GM19468 (cell line): ENCODE measurements around the gene CCDC12.
A peak's percentile ranks its signal among the peaks of the same experiment; 100 is the strongest.

Source experiments
- ATAC-seq: cut with Tn5 transposase; IDR thresholded peaks from one replicate; pipeline ENCODE4 v1.9.1; 2021; ENCODE audit warnings: mild to moderate bottlenecking, moderate library complexity, moderate number of reproducible peaks; ENCODE audit not compliant: unreplicated experiment; ENCODE audit errors: extremely low read depth

Gene CCDC12

DNA sequence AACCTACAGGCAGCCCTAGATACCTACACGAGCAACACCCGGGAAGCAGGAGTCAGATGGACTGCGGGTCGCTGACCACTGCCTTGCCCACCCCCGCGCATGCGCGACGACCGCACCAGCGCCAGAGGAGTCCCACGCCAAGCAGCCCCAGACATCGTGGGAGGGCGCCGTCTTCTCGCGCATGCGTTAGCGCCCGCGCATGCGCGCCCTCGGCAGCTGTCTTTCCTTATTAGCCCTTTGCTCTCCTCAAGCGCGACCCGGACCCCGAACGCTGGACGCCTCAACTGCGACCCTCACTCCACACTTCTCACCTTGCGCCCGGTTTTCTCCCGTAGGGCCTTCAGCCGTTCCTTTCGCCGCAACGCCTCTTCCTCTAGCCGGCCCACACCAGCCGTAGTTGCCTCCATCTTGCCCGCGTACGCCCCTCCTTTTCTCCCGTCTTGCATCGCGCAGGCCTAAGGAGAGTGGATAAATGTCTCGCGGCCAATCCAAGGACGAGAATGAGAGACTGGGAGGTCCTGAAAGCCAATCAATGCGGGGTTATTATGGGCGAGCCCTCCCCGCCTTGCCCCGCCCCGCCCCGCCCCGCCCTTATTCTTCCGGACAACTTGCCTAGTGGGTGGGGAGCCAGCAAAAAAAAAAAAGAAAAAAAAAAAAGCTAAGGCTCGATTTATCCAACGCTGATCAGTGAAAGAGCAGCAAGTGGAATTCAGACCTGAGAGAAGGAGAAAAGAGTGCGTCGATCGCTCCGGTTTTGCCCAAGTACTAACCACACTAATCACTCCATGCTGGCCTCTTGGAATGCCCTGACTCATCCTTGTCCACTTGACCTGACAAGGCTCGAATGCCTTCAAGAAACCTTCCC, at the start of gene CCDC12:
Gene CCDC12 (minus strand): TSS at position 420 of the 865 bp plus-strand sequence. CDS start 13 bp downstream, at position 407.
- ATAC-seq = peak; percentile 56

DNA sequence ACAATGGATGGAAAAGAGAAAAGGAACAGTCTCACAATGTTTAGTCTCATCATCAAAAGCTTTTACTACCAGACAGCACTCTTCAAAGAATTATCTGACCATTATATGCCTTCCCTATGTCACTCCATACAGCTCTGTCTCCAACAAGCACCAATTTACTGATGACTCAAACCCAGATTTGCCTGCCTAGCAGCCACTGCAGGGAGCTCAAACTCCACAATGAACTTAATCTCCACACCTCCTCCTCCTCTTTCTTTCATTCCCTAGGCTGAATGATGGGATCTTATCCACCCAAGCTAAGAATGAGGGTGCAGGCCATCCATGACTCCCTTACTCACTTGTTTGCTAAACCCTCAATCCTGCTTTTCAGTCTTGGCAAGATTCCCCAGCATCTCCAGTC, 48.4 kb upstream of the CCDC12 start:
- ATAC-seq = no peak

DNA sequence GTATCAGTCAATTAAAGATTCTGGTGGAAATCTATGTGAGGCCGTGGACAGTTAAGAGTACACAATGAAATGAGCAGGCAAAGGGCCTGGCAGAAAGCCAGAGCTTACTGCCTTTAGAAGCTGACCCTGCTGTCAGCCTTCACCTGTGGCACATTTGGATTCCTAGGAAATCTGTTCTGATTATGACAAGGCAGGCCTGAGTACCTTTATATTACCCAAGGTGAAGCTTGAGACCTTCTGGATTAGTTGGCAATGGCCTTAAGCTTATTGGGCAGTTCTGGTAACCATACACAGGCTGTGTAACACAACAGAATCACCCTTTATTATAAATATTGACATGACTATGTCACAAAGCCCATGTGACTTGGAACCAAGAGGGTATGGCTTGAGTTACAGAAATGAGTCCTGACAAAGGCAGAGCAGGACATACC, 46.1 kb upstream of the CCDC12 start:
- no peak for ATAC-seq

DNA sequence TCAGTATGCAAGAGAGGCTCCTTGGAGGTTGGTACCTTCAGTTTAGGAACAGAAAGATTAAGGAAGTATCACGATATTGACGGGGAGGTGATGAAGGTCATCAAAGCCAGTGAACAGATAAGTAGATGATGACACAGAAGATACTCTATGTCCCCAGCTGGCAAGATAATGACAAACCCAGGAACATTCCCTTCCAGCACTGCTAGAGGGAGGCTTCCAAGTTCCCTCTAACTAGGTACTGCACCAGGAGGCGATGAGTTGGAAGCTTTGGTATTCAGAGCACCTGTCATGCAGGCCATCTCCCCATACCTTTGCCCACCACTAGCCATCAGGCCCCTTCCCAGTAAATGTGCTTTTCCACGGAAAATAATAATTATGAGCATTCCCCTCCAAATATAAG, 43.8 kb upstream of the CCDC12 start:
- no peak for ATAC-seq

DNA sequence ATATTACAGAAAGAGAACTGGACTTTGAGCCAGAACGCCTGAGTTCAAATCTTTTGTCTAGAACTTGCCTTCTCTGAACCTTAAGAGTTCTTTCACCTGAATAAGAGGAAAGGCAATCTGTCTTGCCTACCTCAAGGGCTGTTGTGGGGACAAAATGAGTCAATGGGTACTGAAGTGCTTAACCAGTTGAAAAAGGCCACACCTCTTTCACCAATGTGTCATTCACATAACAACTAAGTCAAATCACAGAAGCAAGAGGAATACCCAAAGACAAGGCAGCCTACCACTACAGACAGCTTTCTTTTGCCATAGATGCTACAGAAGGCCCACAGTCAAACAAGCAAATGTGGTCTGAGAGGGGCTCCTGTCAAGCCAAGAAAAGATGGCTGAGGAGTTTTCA, 42.7 kb upstream of the CCDC12 start:
- no peak for ATAC-seq

DNA sequence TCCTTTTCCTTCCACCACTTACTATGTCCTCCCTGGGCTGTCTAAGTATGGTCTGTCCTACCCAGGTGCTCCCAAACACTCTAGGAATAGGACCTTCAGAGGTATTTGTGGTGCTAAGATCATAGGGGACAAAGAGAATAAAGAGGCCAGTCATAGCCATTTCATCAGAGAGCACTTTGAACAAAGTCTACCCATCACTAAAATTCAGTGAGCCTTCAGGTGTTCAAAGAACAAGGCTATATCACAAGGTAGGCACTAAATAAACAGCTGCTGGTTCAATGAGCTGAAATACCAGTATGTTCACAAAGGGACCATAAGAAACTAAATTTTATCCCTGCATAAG, 41.7 kb upstream of the CCDC12 start:
- ATAC-seq = no peak

DNA sequence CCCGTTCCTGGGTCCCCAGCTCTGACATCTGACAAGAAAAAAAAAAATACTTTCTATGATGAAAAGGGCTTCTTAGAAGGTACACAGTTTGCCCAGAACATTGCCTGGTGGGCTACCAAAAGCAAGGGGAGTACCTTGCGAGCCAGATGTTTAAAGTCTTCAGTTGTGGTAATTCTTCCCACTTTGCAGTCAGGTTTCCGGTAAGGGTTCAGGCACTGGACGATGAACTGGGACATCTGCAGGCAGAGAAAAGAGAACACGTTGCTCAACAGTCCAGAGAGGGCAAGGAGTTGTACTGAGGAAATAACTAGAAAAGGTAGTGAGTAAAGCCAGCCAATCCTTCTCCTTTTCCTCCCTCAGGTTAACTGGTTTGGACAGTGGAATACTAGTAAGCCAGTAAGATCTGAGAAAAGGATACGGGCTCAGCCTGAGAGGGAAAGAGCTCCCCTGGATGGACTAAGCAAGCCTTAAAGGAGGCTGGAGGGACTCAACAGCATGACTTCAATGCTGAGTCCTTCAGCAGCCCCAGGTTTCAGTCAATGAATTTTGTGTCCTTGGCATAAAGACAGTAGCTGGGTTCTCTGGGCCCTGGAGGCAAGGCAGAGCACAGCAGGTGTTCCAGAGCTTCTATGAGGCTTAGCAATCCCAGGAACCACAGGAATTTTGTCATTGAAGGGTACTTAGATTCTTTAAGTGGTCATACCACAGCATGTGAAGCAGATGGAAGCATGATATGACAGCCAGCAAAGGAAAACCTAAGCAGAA, 41.1 kb upstream of the CCDC12 start:
- no peak for ATAC-seq

DNA sequence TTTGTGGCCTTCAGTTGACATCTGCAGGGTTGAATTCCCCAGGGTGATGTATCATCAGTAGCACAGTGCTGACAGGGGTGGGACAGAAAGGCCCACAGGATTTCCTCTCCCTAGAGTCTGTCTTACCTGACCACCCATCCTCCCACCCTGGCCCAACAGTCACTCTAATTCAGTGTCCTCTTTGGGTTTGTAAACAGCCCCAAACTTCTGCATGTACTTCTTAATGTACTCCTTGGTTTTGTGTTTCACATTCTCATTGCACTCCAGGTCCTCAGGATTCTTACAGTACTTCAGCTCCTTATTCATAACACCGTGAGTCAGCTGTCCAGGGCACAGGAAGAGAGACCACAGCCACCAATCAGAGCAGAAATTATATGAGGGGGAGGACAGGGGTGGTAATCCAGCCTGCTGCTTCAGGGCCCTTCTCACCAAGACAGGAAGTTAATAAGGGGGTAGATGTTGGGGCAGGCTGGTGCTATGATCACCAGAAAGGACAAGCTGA, 40.4 kb upstream of the CCDC12 start:
- ATAC-seq = no peak

DNA sequence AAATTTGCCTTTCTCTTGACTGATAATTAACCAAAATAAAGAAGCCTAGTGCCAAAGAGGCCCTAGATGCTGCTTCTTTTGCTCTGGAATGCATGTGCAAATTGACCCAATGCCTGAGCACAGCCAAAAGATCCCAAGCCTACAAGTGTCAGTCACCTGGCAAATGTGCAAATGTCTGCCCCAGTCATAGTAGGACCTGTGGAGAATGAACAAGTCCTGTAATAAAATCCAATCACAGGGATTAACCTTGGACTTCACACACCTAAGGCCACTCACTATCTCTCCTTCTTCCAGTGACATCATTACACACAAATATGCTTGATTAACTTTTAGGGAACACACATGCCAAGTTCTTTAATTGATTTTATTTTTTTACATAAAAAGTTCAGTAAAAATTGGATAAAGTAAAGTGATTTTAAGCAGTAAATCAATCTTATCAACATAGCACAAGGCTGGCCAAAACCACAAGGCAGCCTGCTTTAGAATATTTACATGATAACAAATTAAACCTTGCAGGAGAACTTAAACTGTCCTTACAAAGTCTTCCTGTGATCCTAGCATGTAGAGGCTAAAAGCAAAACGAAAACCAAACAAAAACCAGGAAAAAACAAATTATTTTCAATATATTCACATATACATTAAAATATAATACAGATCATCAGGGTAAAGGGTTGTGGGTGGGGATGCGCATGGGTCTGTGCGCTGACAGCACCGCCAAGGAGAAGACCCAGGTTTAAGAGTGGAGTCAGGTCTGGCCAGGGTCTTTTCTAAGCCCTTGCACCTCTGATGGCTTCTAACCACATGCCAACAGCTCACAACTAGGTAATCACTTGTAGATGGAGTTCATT, 39.8 kb upstream of the CCDC12 start:
- no peak for ATAC-seq

DNA sequence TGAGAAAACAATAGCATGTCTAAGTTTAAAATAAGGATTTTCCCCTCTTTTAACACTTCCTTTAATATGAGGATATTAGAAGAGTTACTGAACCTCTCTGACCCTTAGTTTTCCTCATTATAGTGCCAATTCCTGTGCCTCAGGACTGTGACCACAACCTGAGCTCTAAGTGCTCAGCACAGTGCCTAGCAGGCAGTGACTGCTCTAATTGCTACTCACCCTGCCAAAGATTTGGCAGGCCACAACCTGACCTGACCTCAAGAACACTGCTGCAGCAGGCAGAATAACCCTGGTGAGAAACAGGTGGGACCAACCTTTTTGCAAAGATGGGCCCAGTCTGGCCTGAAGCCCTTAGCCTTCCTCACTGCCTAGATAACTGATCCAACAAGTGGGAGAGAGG, 38.6 kb upstream of the CCDC12 start:
- ATAC-seq = no peak

DNA sequence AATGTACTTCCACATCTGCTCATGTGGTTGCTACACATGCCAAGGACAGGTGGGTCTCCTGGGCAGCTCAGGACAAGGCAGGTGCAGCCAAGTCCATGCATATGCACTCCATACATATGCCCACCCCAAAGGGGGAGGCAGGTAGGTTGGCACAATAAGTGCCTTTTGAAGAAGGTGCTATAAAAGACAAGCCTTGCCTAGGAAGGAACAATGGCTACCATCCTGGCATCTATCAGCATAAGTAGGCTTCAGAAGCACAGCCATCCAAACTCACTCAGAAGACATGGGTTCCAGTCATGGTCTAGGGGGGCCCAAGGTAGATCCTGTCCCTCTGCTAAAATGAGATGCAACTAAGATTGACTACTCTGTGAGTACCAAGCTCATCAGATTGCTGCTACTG, 37.5 kb upstream of the CCDC12 start:
- no peak for ATAC-seq

DNA sequence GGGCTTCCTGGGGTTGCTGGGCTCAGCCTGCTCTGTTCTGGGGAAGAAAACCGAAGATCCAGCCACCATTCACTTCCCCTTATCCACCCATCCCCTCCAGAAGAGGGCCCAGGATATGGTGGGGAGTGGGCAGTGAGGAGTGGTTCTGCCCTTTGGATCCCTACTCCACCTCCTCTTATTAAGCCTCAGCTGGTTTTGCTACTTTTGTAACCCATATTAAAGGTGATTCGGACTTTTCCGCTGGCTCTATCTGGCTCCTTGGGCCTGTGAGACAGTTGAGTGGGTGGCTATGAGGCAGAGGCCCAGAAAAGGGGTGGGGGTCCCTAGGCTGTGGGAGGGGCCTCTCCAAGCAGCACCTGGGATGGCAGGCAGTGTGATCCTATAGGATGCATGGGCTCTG, 36.7 kb upstream of the CCDC12 start:
- ATAC-seq = no peak

DNA sequence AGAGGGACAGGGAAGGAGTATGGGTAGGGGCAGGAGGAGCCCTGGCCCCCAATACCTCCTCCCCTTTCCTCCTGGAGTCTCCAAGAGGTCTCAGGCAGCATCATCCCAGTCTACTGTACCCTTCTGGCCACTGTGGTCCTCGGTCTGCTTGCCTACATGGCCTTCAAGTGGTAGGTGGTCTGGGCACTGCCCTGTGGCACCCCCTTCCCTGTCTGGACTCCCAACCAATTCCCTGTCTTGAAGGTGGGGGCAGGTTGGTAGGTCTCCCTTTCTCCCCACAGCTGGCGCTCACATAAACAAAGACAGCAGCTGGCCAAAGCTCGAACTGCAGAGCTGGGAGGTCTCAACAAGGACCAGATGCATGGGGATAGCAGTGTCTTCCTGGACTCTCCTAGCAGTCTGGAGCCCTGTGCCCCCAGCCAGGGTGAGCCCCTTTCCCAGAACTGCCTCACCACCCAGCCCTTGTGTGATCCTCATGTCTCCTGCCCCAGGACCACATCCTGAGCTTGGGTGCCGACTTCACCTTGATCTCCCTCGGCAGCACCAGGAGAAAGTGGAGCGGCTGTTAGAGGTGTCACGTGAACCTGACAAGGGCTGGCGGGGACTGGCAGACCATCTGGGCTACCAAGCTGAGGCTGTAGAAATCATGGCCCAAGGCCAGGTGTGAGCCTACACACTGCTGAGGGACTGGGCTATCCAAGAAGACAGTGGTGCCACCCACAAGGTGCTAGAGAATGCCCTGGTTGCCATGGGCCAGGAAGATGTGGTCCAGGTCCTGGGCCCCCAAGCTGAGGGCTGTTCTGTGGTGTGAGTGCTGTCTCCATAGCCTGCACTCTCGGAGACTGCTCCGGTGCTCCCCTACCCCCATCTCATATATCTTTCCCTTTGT, 36.0 kb upstream of the CCDC12 start:
- no peak for ATAC-seq

DNA sequence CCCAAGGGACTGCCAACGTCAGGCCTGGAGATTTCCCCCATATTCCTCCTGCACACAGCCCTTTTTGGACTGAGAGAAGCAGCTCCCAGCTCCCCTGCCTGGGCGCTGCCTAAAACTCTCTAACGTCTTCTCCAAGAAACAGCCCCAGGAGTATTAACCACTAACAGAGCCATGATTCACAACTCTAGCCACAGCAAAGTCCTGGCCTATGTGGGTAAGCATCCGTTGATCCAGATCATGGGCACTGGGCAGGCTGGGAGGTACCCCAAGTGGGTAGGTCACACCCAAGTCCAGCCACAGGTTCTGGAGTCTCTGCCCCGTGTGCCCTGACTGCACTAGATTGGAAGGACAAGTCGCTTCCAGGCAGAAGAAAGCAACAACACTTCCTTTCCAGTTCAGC, 34.8 kb upstream of the CCDC12 start:
- no peak for ATAC-seq

DNA sequence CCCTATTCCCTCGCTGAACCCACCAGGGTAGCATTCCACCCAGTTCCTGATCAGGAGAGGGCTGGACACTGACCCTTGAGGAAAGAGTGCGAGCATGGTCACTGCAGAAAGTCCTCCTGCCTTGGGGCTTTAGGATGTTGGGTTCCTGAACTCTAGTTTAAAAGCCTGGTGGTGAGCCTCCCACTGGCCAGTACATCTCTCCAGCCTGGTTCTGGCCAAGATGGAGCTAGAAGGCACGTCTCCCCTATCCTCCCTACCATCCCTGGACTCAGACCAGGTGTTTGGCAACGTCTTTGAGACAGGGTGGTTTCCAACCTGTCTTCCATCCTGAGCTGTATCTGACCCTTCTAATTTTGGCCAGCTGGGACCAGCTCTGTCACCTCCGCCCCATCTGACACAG, 34.4 kb upstream of the CCDC12 start:
- ATAC-seq = no peak

DNA sequence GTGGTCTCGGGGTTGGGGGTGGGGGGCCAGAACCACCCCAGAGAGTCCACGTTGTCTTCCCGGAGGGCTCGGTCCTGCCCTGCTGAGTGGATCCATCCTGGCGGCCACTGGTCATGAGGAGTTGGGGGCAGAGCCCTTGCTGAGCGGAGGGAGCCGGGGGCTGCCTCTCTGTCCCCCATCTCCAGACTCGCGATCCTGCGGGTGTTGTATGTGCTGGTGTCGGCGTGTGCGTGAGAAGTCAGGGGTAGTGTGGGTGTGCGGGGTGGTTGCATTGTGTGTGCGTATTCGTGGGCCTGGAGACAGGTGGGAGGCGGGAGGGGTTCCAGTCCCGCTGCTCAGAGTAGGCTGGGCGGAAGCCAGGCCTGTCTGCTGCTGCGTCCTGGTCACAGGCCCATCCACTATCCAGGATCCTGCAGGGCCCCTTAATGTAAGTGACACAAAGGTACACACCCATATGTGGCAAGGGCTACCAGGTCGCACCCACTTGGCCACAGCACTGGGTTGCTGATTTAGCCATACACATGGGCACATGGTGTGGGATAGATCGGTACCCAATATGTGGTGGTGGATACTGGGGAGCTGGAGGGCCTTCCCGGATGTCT, 33.7 kb upstream of the CCDC12 start:
- no peak for ATAC-seq

DNA sequence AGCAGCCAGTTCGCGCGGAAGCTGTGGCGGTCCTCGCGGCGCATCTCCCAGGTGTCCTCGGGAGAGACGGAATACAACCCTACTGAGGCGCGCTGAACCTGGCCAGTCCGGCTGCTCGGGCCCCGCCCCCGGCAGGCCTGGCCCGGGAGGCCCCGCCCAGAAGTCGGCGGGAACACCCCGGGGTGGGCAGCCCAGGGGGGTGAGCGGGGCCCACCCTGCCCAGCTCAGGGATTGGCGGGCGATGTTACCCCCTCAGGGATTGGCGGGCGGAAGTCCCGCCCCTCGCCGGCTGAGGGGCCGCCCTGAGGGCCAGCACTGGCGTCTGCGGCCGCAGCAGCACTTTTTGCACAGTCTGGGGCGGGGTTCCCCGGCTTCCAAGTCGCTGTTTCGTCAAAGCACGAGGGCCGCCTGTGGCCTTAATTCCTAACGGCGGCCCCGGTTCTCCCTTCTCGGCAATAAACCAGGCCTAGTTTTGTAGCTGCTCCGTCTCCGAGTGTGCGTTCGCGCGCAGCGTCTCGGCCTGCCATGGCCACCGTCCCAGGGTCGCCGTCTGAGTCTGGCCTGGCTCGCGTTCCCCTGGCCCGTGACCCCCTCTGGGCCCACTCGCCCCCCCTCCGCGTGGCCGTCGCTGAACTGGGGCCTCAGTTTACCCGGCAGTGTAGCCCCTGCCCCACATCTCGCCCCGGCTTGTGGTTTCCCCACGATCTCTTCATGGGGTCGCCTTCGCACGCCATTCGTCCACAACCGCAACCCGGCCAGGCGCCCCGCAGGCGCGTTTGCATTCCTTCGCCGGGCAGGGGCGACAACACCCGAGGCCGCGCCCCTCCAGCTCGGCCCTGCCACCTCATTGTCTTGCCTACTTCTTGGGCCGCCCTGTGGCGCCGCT, 32.9 kb upstream of the CCDC12 start:
- ATAC-seq = peak; percentile 65

DNA sequence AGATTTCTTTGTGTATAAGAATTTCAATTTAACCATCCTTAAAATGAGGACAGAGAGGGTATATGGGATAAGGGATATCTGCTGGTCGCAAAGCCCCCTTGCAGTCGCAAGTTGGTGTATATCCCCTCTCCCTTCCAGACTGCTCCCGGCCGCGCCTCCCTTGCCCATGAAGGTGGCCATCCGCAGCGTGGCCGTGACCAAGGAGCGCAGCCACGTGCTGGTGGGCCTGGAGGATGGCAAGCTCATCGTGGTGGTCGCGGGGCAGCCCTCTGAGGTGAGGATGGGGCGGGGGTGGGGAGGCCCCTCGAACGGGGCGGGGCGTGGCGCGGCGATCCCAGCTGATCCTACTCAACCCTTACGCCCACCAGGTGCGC, 32.3 kb upstream of the CCDC12 start:
- ATAC-seq = no peak
